ENCODE data around the gene IL13.
"Not testable (repeated sequence)": the region's sequence is repeated elsewhere in the genome, so short reads cannot be mapped to it uniquely, and the experiment has no call there.

Gene IL13

DNA sequence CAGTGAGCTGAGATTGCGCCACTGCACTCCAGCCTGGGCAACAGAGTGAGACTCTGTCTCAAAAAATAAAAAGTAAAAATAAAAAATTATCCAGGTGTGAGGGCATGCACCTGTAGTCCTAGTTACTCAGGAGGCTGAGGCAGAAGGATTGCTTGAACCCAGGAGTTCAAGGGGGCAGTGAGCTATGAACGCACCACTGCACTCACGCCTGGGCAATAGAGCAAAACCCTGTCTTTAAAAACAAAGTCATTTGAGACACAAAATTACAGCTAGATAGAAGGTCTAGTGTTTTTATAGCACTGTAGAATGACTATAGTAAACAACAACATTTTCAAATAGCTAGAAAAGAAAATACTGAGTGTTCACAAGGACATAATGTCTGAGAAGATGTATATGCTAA lies 32.2 kb downstream of the IL13 start:
- no peak for DNase-seq (ENCODE audit: low read depth)

DNA sequence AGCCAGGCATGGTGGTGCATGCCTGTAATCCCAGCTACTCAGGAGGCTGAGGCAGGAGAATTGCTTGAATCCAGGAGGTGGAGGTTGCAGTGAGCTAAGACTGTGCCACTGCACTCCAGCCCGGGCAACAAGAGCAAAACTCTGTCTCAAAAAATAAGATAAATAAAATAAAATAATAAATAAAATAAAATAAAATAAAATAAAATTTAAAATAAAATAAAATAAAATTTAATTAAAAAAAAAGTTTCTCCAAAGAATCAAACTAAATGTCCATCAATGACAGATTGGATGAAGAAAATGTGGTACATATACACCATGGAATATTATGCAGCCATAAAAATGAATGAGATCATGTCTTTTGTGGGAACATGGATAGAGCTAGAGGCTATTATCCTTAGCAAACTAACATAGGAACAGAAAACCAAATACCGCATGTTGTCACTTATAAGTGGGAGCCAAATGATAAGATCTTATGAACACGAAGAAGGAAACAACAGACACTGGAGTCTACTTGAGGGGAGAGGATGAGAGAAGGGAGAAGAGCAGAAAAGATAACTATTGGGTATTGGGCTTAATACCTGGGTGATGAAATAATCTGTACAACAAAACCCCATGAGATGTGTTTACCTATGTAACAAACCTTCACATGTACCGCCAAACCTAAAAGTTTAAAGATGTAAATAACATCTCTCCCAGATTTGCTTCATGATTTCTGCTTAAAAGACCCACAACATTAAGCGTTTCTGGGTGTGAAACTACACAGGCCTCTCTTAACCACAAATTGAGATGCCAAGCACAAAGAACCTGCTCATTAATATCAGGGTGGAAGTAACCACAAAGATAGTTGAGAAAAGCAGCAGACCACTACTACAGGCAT lies 34.0 kb downstream of the IL13 start:
- DNase-seq (ENCODE audit: low read depth), result not testable (repeated sequence)

DNA sequence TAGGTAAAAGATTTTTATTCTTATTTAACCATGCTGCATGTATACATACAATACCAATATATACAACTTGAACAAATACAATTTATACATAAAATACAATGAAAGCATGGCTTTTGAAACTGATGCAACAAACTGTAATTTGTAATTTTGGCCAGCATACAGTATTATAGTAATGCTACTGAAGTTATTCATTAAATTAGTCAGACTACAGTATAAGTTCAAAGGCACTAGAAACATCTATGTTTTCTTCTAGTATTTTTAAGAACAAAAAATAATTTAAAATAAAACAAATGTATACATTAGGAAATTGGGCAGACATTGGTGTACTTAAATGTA lies 34.6 kb downstream of the IL13 start:
- DNase-seq (ENCODE audit: low read depth), result no peak

DNA sequence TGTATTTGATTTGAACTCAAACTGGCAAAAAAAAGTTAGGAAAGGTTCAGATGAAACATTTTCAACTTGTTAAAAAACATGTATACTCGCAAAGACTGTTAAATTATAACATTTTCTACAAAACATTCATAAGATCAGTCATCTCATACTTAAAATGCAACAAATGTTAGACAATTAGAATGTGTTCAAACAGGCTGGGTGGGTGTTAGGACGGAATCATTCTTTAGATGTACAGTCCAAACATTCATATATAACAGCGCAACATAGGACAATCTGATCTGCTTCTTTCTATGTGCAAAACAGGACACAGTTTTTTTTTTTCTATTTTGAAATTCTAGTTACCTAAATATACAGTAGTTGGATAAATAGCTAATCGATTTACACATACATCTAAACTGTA lies 38.0 kb downstream of the IL13 start:
- DNase-seq (ENCODE audit: low read depth), result no peak

DNA sequence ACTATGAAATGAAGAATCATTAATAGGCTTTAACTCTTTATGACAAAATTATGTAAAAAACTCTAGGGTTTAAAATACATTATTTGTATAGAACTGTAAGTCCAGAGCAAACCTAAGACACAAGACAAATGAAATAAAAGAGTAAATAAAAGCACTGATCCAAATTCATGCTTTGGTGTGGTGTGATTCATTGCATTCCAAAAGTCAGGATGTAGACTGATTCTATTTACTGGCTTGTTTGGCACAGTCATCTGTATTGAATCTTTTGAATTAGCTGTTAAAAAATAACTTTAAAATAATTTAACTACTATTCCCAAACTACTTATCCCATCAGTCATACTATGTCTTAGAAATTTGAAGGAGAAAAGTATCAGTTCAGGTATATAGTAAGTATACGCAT lies 46.9 kb downstream of the IL13 start:
- peak; percentile 30 for DNase-seq (ENCODE audit: low read depth)

DNA sequence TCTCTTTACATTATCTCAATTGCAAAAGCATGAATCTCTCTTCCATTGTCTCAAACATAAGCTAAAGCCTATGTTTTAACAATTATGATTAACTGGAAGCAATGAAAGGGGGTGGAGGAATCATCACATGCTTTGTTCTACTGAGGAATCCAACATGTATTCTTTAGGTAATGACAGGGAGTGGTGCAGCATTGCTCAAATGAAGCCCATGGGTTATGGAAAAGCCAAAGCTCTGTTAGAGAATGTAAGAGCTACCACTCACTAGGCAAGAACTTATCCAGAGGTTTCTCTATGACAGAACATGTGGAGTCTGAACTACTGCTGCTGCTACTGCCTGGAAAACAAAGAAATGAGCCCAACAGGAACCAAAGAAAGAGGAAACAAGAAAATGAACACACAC lies 50.7 kb downstream of the IL13 start:
- no peak for DNase-seq (ENCODE audit: low read depth)
